ENCODE results near the gene KRTAP4-6.
"Not testable (repeated sequence)": the region's sequence is repeated elsewhere in the genome, so short reads cannot be mapped to it uniquely, and the experiment has no call there.

Gene KRTAP4-6

DNA sequence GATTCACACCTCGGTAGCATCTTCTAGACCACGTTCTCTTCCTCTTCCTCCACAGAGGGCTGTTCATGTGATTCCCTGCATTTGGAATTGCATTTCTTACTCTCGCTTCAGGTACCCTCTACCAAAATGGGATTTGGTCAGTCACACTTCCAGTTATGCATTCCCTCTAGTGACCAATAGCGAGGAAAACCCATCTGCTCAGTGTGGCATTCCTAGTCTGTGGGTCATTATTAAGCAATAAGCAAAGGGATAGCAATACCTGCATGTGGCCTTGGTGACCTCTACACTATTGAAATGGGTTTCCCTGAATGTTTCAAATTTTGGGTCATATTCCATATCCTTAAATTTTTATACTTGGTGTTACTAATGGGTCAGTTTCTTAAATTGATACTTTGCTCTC lies 9.7 kb upstream of the KRTAP4-6 start:
- no peaks in the 10 kb centered on the region for H3K36me3 ChIP-seq (ENCODE audit: low read length)
- H3K4me2 ChIP-seq (ENCODE audit: low read depth, low read length, poor library complexity, severe bottlenecking): no peak overlapping the region
- H3K27me3 ChIP-seq (ENCODE audit: low read length): no peaks in the 10 kb centered on the region; the same call in 1 of the 2 replicates
- no peak for TF ChIP-seq EZH2phosphoT487 (conservative IDR thresholded peaks at IDR 0.05; ENCODE audit: low read length)
- TF ChIP-seq, protein P1, sequence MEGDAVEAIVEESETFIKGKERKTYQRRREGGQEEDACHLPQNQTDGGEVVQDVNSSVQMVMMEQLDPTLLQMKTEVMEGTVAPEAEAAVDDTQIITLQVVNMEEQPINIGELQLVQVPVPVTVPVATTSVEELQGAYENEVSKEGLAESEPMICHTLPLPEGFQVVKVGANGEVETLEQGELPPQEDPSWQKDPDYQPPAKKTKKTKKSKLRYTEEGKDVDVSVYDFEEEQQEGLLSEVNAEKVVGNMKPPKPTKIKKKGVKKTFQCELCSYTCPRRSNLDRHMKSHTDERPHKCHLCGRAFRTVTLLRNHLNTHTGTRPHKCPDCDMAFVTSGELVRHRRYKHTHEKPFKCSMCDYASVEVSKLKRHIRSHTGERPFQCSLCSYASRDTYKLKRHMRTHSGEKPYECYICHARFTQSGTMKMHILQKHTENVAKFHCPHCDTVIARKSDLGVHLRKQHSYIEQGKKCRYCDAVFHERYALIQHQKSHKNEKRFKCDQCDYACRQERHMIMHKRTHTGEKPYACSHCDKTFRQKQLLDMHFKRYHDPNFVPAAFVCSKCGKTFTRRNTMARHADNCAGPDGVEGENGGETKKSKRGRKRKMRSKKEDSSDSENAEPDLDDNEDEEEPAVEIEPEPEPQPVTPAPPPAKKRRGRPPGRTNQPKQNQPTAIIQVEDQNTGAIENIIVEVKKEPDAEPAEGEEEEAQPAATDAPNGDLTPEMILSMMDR (IDR thresholded peaks at IDR 0.05; ENCODE audit: insufficient read depth, low read length, poor library complexity, severe bottlenecking): no peak
- H3K27ac ChIP-seq (ENCODE audit: low read depth, low read length): no peak overlapping the region
- no peak overlapping the region for H3K9ac ChIP-seq (ENCODE audit: low read length)
- no peak overlapping the region for H2AFZ ChIP-seq (ENCODE audit: low read depth, low read length, severe bottlenecking)
- no peaks in the 10 kb centered on the region for H4K20me1 ChIP-seq (ENCODE audit: low read depth, low read length)
- no peaks in the 10 kb centered on the region for H3K79me2 ChIP-seq (ENCODE audit: insufficient read depth, low read length)
- H3F3A ChIP-seq (ENCODE audit: insufficient read depth): no peaks in the 10 kb centered on the region
- no peak overlapping the region for H3K4me3 ChIP-seq (ENCODE audit: insufficient read depth, low read length, poor library complexity, severe bottlenecking)
- H3K9me2 ChIP-seq (replicated peaks; ENCODE audit: insufficient read depth, low read length): no peaks in the 10 kb centered on the region
- H3K9me3 ChIP-seq (ENCODE audit: insufficient read depth, low read length): no peaks in the 10 kb centered on the region

- Histone ChIP-seq H3K27me3 (ENCODE audit: low read length) (no peaks in the 10 kb centered on the region; the same call in 1 of the 2 replicates), H3K27ac (ENCODE audit: low read depth, low read length) (no peak within 1 kb of the TSS)
- TF ChIP-seq, protein P1 (IDR thresholded peaks at IDR 0.05; ENCODE audit: insufficient read depth, low read length, poor library complexity, severe bottlenecking): no peak
- no peak for TF ChIP-seq EZH2phosphoT487 (conservative IDR thresholded peaks at IDR 0.05; ENCODE audit: low read length)
Measured at GRCh38 chr17:41149652-41149985, 9.3 kb upstream of the KRTAP4-6 start, which contains the start of gene KRTAP4-5. Gene KRTAP4-5, minus strand, starts transcription at chr17:41149825. Its CDS starts 58 bp downstream, at chr17:41149767.

GRCh38 chr17:41148971-41149651 lies 8.8 kb upstream of the KRTAP4-6 start:
- H3K4me2 ChIP-seq (ENCODE audit: low read depth, low read length, poor library complexity, severe bottlenecking); H3K27ac ChIP-seq (ENCODE audit: low read depth, low read length); H3K79me2 ChIP-seq (ENCODE audit: insufficient read depth, low read length): not testable (repeated sequence)

More at GRCh38 chr17:41149652-41149985, 9.3 kb upstream of the KRTAP4-6 start, which contains the start of gene KRTAP4-5:
- Histone ChIP-seq H3K9me3 (ENCODE audit: insufficient read depth, low read length) (no peaks in the 10 kb centered on the region), H3K9me2 (replicated peaks; ENCODE audit: insufficient read depth, low read length) (no peaks in the 10 kb centered on the region), H3K4me2 (ENCODE audit: low read depth, low read length, poor library complexity, severe bottlenecking) (no peak within 1 kb of the TSS), H2AFZ (ENCODE audit: low read depth, low read length, severe bottlenecking) (no peak within 1 kb of the TSS), H3K36me3 (ENCODE audit: low read length) (no peaks in the 10 kb centered on the region), H4K20me1 (ENCODE audit: low read depth, low read length) (no peaks in the 10 kb centered on the region), H3K4me3 (ENCODE audit: insufficient read depth, low read length, poor library complexity, severe bottlenecking) (no peak within 1 kb of the TSS), H3F3A (ENCODE audit: insufficient read depth) (no peaks in the 10 kb centered on the region), H3K9ac (ENCODE audit: low read length) (no peak within 1 kb of the TSS), H3K79me2 (ENCODE audit: insufficient read depth, low read length) (no peaks in the 10 kb centered on the region)

DNA sequence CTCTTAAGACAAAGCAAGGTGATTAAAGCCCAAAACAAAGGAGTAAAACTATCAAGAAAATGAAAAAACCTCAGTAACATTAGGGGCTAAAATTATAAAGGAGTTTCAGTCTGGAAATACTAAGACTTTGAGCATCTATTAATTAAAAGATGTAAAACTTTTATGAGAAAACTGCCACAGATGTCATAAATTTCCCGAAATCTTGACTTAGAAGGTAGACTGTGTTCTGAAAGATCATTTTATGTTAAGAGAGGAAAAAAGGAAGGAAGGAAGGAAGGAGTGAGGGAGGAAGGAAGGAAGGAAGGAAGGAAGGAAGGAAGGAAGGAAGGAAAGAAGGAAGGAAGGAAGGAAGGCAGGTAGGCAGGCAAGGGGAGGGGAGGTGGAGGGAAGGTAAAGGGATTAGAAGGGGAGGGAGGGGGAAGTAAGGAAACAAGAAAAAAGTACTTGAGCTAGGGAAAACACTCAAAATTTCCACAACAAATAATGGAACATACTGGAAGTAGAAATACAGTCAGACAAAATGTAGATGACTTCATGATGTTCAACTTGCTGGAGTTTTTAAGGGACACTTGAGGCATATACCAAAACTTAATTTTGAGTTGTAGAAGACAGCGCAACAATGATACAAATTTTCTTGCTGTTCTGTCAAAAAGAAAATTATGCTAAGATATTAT lies 7.3 kb upstream of the KRTAP4-6 start:
- TF ChIP-seq, protein P1 (IDR thresholded peaks at IDR 0.05; ENCODE audit: insufficient read depth, low read length, poor library complexity, severe bottlenecking): no peak
- no peak for TF ChIP-seq EZH2phosphoT487 (conservative IDR thresholded peaks at IDR 0.05; ENCODE audit: low read length)
- Histone ChIP-seq H3K9ac (ENCODE audit: low read length) (no peak overlapping the region), H3K27ac (ENCODE audit: low read depth, low read length) (no peak overlapping the region)

More at GRCh38 chr17:41148971-41149651, 8.8 kb upstream of the KRTAP4-6 start:
- not testable (repeated sequence) for H3F3A ChIP-seq (ENCODE audit: insufficient read depth); H3K36me3 ChIP-seq (ENCODE audit: low read length); H3K27me3 ChIP-seq (ENCODE audit: low read length); H3K4me3 ChIP-seq (ENCODE audit: insufficient read depth, low read length, poor library complexity, severe bottlenecking); H3K9me2 ChIP-seq (replicated peaks; ENCODE audit: insufficient read depth, low read length); H3K9ac ChIP-seq (ENCODE audit: low read length); H4K20me1 ChIP-seq (ENCODE audit: low read depth, low read length); H2AFZ ChIP-seq (ENCODE audit: low read depth, low read length, severe bottlenecking); H3K9me3 ChIP-seq (ENCODE audit: insufficient read depth, low read length)

More for the DNA sequence above, 7.3 kb upstream of the KRTAP4-6 start:
- H4K20me1 ChIP-seq (ENCODE audit: low read depth, low read length): no peaks in the 10 kb centered on the region
- no peak overlapping the region for H3K4me3 ChIP-seq (ENCODE audit: insufficient read depth, low read length, poor library complexity, severe bottlenecking)
- peaks cover 7% of the 10 kb centered on the region; the same call in 1 of the 2 replicates for H3K9me3 ChIP-seq (ENCODE audit: insufficient read depth, low read length)
- H3K4me2 ChIP-seq (ENCODE audit: low read depth, low read length, poor library complexity, severe bottlenecking): no peak overlapping the region
- no peaks in the 10 kb centered on the region for H3K36me3 ChIP-seq (ENCODE audit: low read length)
- no peaks in the 10 kb centered on the region for H3K79me2 ChIP-seq (ENCODE audit: insufficient read depth, low read length)
- no peaks in the 10 kb centered on the region for H3F3A ChIP-seq (ENCODE audit: insufficient read depth)
- no peaks in the 10 kb centered on the region; the same call in 1 of the 2 replicates for H3K27me3 ChIP-seq (ENCODE audit: low read length)
- H2AFZ ChIP-seq (ENCODE audit: low read depth, low read length, severe bottlenecking): no peak overlapping the region
- no peaks in the 10 kb centered on the region for H3K9me2 ChIP-seq (replicated peaks; ENCODE audit: insufficient read depth, low read length)
